Head of caudate nucleus (tissue), 42 donors: ENCODE measurements around the gene AKAP13.

ENCODE experiments used
- DNase-seq, 42 donors: peaks; one replicate each; pipeline versions ENCODE4 v3.0.0 to v3.0.0-alpha.2; 2020 to 2021; ENCODE audit warnings: mixed read lengths in 7 of 42
- intact Hi-C: fragments of 100-400 bp; cut with DNase I; formaldehyde crosslinking; loops from one replicate; pipeline ENCODE4 v1.15.0; 2022

AKAP13 gene

DNA sequence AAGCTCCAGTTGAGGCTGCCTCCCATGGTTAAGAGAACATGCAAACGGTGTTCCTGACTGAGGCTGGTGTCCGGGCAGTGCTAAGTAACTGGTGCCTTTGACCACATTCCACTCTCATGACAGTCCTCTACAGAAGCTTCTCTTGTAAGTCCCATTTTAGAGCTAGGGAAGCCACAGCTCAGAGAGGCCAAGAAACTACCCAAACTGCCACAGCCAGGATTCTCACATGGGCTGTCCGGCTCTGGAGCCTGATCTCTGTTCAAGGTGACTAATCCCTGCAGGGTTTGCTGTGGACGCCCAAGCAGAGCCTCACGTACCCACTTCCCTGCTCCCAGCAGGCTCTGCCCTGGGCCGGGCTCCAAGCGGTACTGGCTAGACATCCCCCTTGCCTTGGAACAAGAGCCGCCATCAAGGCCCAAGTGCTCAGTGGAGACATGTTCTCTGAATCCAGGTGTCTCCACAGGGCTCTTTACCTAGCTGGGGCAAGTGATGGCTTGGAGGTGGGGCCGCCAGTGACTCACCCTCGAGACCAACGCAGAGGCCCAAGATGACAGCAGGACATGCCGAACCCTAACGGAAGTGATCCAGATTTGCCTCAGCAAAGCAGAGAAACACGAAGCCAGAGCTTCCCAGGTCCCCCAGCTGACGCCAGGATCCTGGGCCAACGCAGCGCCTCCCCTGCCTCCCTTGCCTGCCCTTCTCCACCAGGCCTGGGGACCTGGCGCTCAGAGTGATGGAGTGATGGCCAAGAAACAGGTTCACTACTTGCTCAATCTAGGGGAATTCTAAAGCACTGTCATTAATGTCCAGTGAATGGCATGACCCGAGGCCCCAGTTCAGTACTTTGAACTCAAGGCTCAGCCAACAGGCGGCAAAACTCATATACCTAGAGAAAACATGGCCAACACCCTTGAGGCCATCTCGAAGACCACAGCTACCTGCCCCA, 390.0 kb downstream of the AKAP13 start:
- DNase-seq, result no peak
- intact Hi-C loops, result no loop called here

DNA sequence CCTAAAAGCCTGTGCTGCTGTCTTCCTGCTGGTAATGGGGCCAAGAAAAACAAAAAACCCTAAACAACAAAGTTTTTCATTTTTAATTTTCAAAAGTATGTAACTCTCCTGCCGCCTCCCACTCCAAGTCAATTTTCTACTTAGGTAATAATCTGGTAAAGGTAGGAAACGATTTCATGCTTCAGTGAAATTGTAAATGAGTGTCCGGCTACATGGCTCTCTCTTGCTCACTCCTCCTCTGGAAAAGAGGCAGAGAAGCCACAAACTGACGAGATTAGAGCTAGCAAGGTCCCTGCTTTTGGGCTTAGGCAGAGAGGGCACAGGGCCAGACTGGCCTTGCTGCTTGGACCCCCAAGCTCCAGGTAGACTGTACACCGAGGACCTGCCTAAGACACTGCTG, 390.9 kb downstream of the AKAP13 start:
- intact Hi-C loops, result no loop called here
- DNase-seq, result no peak

DNA sequence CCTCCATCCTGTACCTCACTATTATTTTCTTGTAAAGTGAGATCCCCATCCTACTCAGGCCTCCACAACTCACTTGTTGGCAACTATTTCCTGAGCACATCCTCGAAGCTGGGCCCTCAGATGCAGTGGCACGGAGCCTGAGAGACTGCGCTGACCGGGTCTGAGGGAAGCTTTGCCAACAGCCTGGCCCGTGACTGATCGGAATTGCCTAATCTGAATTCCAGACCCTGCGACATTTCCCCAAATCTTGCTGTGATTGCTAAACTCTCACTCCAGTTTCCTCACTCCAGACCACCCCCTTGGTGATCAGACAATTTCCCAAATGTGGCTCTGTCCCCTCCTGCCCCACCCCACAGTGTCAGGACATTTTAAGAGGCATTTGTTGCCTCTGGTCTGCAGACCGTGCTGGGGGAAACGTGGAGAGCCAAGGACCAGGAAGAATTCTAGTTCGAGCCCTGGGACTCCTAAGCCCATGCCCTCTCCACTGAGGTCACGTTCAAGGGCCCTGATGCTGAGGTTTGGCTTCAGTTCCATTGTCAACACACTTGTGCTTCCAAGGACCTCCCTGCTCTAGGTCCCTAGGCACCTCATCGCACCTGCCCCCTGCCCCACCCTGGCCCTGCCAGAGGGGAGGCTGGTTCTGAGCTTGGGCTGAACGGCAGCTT, 391.5 kb downstream of the AKAP13 start:
- intact Hi-C loops, result no loop called here

DNA sequence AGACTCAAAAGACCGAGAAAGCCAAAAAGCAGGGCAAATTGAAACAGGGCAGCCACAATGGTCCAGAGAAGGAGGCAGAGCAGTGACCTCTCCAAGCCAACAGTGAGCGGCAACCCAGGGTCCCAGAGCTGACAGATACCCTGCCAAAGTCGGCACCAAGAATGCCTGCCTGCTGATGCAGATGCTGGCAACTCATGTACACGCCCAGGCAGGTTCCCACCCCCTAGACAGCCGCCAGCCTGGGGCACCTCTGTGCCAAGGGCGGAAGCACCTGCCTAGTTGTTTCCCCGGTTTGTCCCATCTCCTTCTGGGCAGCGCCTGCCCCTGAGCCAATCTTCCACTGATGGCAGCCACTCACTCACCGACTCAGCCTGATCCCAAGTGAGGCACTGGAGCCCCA, 392.3 kb downstream of the AKAP13 start:
- peak in 4 of 42 donors; percentile 25 to 55 (median 36) for DNase-seq
- intact Hi-C loops, result no loop called here

More for the DNA sequence above, 391.5 kb downstream of the AKAP13 start:
- DNase-seq, result peak in 2 of 42 donors; percentile 39 to 67

DNA sequence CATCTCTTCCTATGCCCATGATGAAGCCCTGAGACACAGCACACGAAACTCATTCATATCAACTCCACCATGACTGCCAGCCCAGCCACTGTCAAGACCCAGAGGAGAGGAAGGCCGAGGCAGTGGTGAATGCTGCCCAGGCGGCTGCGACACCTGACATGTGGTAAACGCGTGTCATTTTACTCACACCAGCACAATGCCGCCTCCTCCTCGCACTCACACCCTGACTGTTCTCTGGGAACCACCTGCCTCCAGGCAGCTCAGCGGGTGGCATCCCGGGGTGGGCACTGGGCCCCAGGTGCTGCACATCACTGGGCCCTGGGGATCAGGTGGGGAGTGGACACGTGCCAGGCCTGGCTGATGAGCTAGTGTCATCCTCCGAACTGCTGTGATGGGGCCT, 392.8 kb downstream of the AKAP13 start:
- intact Hi-C loops, result no loop called here
- DNase-seq, result no peak

DNA sequence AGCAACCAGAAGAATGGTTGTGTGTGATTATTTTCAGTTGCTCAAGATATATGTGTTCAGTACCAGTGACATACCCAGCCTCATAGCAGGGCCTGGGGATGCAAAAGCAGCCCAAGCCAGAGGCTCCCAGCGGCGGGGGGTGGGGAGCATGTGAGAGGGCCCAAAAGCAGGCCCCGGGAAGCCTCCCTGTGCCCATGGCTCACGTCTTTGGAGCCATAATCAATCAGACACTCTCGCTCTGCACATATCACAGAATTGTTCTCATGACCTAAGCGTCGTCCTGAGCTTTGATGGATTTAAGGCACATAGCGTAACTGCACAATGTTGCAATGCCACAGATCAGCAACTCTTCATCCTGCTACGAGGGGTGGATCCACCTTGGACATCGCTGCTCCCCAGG, 393.6 kb downstream of the AKAP13 start:
- no peak for DNase-seq
- intact Hi-C loops, result no loop called here

DNA sequence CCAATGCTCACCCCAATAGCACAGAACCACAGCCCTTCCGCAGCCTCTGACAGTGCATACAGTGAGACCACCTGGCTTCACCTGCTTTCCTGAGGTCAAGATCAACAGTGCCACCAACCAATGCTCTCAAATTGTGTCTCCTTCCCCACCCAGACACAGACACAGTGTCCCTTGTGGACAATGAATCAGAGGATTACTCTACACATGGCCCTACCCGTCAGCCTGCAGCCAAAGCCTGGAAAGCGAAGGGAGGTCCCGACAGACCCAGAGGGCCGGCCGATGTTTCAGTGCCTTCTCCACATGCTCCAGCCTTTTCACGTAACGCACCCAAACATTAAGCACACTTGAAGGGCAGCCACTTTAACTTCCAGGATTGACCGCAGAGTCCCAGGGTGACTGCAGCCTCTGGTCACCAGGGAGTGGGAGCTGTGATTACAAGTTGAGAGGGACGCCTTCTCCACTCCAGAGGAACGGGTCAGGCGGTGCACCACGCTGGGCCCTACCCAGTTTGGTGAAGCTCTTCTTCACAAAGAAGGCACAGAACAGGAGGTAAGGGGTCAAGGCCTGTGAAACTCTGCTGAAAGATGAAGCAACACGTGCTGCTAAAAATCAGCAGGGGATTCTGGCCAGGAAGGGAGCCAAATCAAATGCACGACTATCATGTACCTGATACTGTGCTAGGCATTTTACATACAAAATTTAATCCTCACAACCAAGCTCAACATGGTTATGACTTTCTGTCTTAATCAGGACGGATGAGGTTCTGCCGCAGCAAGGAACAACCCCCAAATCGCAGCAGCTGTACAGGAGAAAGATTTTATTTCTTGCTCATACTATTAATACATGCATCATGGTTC, 397.1 kb downstream of the AKAP13 start:
- intact Hi-C loops, result no loop called here
- DNase-seq, result no peak

DNA sequence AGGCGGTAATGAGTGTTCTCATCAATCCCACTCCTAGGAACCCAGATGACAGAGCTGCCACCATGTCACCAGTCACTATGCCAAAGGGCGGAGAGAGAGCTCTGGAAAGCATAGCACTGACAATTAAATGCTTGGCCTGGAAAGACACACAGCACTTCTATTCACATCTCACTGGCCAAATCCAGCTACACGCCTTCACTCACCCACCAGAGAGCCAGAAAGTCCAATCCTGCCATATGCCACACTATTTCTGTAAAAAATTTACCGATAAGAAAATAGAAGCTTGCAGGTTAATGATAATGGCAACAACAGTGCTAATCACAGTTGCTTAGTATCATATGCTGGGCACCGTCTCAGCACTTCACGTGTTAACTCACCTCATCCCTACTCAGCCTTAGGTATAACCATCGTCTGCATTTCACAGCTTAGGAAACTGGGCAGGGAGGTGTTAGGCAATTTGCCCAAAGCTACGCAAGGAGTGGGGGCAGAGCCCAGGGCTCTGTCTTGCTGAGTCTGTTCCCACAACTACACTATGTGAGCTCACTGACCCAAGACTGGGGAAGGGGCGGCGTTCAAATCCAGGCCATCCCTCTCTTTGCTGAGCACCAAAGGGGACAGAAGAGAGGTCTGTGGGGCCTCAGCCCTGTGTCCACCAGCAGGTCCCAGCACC, 397.8 kb downstream of the AKAP13 start:
- intact Hi-C loops, result no loop called here
- peak in 22 of 42 donors; percentile 22 to 82 (median 56) for DNase-seq

DNA sequence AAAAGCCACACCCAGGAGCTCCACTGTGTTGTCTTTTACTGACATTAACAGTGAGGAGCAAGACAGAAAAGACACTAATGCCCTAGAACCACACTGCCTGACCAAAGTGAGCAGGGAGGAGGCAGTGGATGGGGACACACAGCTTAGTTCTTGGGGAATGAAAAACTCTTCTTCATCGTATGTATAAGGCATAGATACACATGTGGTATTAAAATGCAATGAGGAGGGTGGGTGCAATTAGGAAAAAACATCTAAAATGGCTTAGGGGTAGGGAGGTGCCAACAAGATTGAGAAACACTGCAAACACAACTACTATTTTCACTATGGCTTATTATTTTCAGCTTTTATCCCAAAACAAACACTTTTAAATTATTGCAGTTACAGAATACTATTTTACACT, 398.8 kb downstream of the AKAP13 start:
- intact Hi-C loops, result no loop called here
- no peak for DNase-seq

DNA sequence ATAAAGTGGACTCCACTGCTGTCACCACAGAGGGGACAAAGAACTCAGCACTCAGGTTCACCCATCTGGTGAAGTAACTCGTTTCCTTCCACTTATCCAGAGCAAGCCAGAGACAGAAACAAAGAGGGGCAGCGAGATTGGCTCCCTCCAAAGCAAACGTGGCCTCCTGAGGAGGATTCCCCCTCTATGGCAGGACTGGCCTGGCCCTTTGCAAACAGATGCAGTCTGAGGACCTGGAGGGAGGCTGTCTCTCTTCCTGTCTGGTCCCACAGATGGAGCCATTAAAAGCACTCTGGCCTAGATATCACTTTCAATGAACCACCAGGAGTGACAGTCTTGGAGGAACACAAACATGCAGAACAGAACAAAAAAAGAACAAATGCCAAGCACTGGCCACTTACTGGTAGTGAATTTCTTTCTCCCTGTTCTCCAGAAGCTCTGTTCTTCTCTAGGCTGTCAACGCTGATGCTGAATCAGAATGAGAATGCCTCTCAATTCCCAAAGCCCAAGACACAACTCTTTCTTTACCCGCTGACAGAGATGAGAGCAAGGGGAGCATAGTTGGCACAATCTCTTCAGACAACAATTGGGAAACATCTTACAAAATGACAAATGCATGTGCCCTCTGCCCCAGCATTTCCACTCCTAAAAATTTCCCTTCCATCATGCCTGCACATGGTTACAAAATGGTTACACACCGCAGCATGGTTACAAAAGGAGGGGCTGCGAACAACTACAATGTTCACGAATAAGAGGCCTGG, 400.0 kb downstream of the AKAP13 start:
- intact Hi-C loops, result no loop called here
- no peak for DNase-seq

DNA sequence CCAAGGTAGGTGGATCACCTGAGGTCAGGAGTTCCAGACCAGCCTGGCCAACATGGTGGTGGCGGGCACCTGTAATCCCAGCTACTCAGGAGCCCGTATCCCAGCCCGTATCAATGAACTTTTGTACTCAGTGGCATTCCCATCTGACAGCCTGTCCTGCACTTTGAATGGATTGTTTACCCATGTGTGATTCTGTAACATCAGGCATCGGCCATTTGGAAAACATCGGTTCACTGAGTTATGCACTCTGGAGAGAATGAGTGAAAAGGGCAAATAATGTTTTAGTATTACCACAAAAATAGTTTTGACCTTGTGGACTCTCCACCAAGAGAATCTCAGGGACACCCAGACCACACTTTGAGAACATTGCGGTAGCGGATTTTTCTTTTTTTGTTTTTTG, 400.7 kb downstream of the AKAP13 start:
- intact Hi-C loops, result no loop called here
- no peak for DNase-seq

DNA sequence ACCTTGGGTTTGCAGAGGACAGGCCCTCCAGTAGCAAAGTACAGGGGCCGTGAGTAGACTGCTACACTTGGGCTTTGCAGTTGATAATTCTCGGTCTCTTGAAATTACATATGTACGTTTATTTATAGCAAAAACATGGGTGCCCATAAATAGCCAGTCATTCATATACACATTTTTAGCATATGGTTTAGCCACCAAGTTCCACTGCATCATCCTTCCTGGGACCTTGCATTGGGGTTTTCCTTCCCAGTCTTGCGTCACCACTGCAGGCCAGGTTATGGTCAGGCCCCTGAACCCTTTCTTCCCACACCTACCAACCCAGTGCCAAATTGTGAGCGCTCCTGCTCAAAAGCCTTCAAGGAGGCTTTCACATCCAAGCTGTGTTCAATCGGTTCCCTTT, 401.7 kb downstream of the AKAP13 start:
- no peak for DNase-seq
- intact Hi-C loops, result no loop called here

DNA sequence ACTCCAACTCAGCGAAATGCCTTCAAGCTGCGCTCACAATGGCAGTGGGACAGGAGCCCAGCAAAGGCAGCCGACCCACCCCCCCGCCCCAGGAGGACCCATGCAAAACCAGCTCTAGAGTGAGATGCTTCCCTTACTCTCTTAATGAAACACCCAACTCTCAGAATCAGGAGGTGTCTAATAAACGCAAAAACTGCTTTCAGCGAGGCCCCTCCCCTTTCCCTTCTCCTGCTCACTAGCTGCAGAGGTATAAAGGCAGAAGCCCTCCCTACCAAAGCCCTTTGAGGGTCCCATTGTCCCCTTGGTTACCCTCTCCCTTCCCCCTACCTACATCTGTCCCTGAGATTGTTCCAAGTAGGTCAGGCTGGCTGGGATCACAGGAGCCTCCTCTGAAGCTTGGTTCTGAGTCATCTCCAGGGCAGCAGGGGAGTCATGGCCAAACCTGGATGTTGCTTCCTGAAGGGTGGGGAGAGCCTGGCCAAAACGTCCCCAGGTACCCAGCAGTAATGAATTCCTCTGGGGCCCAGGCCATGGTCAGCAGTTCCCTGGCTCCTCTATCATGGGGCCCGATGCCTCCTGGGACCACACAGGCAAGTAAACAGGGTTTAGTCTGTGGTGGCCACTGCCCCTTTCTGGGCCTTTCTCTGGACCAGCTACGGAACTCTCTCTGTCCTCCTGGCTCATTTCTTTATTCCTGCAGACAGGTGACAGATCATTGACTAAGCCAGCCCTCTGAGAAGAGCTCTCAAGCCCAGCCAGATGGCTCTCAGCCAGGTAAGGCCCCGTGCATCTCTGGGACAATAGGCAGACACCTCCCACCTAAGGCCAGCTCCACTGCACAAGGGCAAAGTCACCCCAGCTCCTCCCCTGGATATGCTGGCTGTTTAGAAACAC, 405.7 kb downstream of the AKAP13 start:
- intact Hi-C loops, result no loop called here
- DNase-seq, result peak in 3 of 42 donors; percentile 39 to 72 (median 46)

DNA sequence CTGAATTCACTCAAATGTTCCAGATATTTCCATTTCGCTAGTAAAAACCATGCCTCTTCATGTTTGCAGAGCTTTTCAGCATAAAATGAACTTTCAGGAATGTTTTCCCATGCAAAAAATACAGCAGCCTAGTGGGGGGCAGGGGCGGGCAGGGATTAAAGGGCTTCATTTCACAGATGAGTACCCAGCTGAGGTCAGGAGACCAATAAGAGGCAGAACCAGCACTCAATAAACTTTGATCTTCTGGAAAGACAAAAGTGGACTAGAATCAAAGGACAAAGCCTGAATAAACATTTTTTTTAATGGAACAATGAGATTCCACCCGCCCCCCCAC, 406.3 kb downstream of the AKAP13 start:
- intact Hi-C loops, result no loop called here
- DNase-seq, result no peak

DNA sequence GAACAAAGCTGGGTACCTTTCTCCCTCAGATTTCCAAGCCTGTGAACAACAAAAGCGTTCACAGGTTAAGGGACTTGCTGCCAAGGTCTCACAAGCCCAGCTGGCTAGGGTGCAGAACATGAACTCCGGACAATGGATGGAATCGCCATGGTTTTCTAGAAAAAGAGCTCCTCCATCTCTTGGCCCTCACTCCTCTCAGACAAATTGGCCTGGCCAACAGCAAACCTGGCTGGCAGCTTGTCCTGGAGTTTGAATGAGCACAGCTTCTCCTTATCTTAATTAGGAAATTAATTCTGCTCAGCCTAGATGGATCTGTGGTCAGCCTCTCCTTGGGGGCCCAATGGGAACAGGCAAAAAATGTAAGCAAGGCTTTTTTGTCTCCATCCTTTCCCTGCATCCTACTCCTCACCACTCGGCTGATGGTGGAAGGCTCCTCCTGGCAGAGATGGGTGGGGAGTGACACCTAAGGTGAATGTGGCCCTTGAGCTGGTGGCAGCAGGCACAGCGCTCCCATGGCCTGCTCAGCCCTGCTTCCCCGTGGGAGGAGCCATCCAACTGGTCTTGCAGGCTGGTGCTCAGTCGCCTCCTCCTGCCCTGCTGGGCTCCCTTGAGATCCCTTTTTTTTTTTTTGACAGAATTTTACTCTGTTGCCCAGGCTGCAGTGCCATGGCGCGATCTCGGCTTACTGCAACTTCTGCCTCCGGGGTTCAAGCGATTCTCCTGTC, 408.5 kb downstream of the AKAP13 start:
- intact Hi-C loops, result no loop called here

DNA sequence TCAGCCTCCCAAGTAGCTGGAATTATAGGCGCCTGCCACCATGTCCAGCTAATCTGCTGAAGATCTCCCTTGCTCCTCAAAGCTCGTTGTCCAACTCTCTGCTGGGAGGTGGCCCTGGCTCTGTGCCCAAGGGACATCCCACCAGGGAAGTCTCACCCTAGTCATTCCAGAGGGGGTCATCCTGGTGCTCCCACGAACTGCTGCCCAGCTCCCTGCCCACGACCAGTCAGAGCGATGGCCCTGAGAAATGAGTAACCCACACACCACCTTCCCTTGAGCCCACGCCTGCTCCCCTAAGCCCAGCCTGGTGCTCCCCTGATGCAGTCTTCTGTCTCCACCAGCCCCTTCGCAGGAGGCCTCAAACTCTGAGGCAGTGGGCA, 409.1 kb downstream of the AKAP13 start:
- intact Hi-C loops, result no loop called here
- no peak for DNase-seq

More for the DNA sequence above, 408.5 kb downstream of the AKAP13 start:
- DNase-seq, result no peak
